HEK293 (cell line): ENCODE results near the gene XK.

Source experiments
- CTCF ChIA-PET: fragments of 350-600 bp; formaldehyde crosslinking; extraction: SDS; loops from one replicate; lab custom pipeline; 2021; ENCODE audit warnings: antibody characterized with exemption; lab: Yijun Ruan, JAX
- POLR2A ChIA-PET: fragments of 300-600 bp; formaldehyde crosslinking; extraction: SDS; loops from one replicate; lab custom pipeline; 2020; ENCODE audit warnings: antibody characterized with exemption, inconsistent platforms; lab: Yijun Ruan, JAX
- H3K27ac ChIP-seq: fragments of 200-500 bp; sonication (Bioruptor generic); 2 replicates; pipeline ENCODE4 v1.5.1; 2014; ENCODE audit warnings: low read depth, low read length, control low read depth, inconsistent platforms; ENCODE audit errors: extremely low read depth
- H3K36me3 ChIP-seq, 2 experiments: fragments of 200-500 bp in 1 of 2; sonication (Bioruptor generic) in 1 of 2; 1 replicate in 1 of 2; 2 replicates in 1 of 2; pipeline ENCODE4 v1.5.1; 2014 to 2017; ENCODE audit warnings: inconsistent platforms in 2 of 2, low read length in 2 of 2; ENCODE audit not compliant: control insufficient read depth in 2 of 2, insufficient read depth in 1 of 2
- H3K4me1 ChIP-seq: fragments of 200-500 bp; sonication (Bioruptor generic); 2 replicates; pipeline ENCODE4 v1.5.1; 2014; ENCODE audit warnings: mild to moderate bottlenecking, low read length, inconsistent platforms; ENCODE audit not compliant: control insufficient read depth, insufficient read depth
- H3K4me3 ChIP-seq: 2 replicates; pipeline ENCODE4 v1.5.1; 2011; ENCODE audit warnings: low read depth, mild to moderate bottlenecking, control low read depth, low read length, moderate library complexity
- H3K9me3 ChIP-seq: fragments of 200-500 bp; sonication (Bioruptor generic); 2 replicates; pipeline ENCODE4 v1.5.1; 2014; ENCODE audit warnings: low read depth, low read length, inconsistent platforms; ENCODE audit not compliant: control insufficient read depth, insufficient read depth
- GLI4 ChIP-seq: fragments of 450-650 bp; formaldehyde crosslinking; IDR thresholded peaks from 2 replicates; pipeline ENCODE4 v1.5.1; 2016; ENCODE audit warnings: missing biosample characterization, missing genetic modification characterization
- HIC1 ChIP-seq: fragments of 450-650 bp; formaldehyde crosslinking; IDR thresholded peaks from 2 replicates; pipeline ENCODE4 v1.5.1; 2016; ENCODE audit warnings: missing biosample characterization, missing genetic modification characterization
- KLF1 ChIP-seq: fragments of 450-650 bp; formaldehyde crosslinking; IDR thresholded peaks from 2 replicates; pipeline ENCODE4 v1.5.1; 2016; ENCODE audit warnings: missing biosample characterization, missing genetic modification characterization
- OSR2 ChIP-seq: fragments of 450-650 bp; formaldehyde crosslinking; IDR thresholded peaks from 2 replicates; pipeline ENCODE4 v1.5.1; 2016; ENCODE audit warnings: missing biosample characterization, missing genetic modification characterization
- OVOL3 ChIP-seq: fragments of 450-650 bp; formaldehyde crosslinking; IDR thresholded peaks from 2 replicates; pipeline ENCODE4 v1.5.1; 2016; ENCODE audit warnings: missing biosample characterization, missing genetic modification characterization
- PRDM6 ChIP-seq: fragments of 450-650 bp; formaldehyde crosslinking; IDR thresholded peaks from 2 replicates; pipeline ENCODE4 v1.5.1; 2017; ENCODE audit warnings: missing biosample characterization, missing genetic modification characterization
- TCF7L2 ChIP-seq: IDR thresholded peaks from 2 replicates; pipeline ENCODE4 v1.6.1; 2011; ENCODE audit warnings: low read depth, mild to moderate bottlenecking, inconsistent platforms, low read length, moderate library complexity, borderline replicate concordance
- YY1 ChIP-seq: fragments of 450-650 bp; formaldehyde crosslinking; IDR thresholded peaks from 2 replicates; pipeline ENCODE4 v1.5.1; 2018; ENCODE audit warnings: missing biosample characterization, missing genetic modification characterization
- ZBTB26 ChIP-seq: fragments of 450-650 bp; formaldehyde crosslinking; optimal IDR thresholded peaks from 2 replicates; pipeline ENCODE3; 2016; ENCODE audit warnings: missing biosample characterization, mild to moderate bottlenecking, missing genetic modification characterization
- ZBTB49 ChIP-seq: fragments of 450-650 bp; formaldehyde crosslinking; IDR thresholded peaks from 2 replicates; pipeline ENCODE4 v1.5.1; 2016; ENCODE audit warnings: missing biosample characterization, missing genetic modification characterization, low read depth
- ZFP69B ChIP-seq: fragments of 450-650 bp; formaldehyde crosslinking; IDR thresholded peaks from 2 replicates; pipeline ENCODE4 v1.5.1; 2016; ENCODE audit warnings: missing biosample characterization, missing genetic modification characterization
- ZNF2 ChIP-seq: fragments of 450-650 bp; formaldehyde crosslinking; IDR thresholded peaks from 2 replicates; pipeline ENCODE4 v1.5.1; 2016; ENCODE audit warnings: missing biosample characterization, missing genetic modification characterization
- ZNF221 ChIP-seq: fragments of 450-650 bp; formaldehyde crosslinking; IDR thresholded peaks from 2 replicates; pipeline ENCODE4 v1.5.1; 2017; ENCODE audit warnings: missing biosample characterization, missing genetic modification characterization, borderline replicate concordance
- ZNF239 ChIP-seq: fragments of 450-650 bp; formaldehyde crosslinking; IDR thresholded peaks from 2 replicates; pipeline ENCODE4 v1.5.1; 2016; ENCODE audit warnings: missing biosample characterization, missing genetic modification characterization
- ZNF341 ChIP-seq: fragments of 450-650 bp; formaldehyde crosslinking; IDR thresholded peaks from 2 replicates; pipeline ENCODE4; 2016; ENCODE audit warnings: low read depth, missing biosample characterization, missing genetic modification characterization
- ZNF488 ChIP-seq: fragments of 450-650 bp; formaldehyde crosslinking; IDR thresholded peaks from 2 replicates; pipeline ENCODE4 v1.5.1; 2016; ENCODE audit warnings: missing biosample characterization, missing genetic modification characterization
- ZNF544 ChIP-seq: fragments of 450-650 bp; formaldehyde crosslinking; IDR thresholded peaks from 2 replicates; pipeline ENCODE4 v1.5.0; 2017; ENCODE audit warnings: missing biosample characterization, missing genetic modification characterization
- ZNF558 ChIP-seq: fragments of 450-650 bp; formaldehyde crosslinking; IDR thresholded peaks from 2 replicates; pipeline ENCODE4 v1.5.1; 2016; ENCODE audit warnings: missing biosample characterization, missing genetic modification characterization
- ZNF621 ChIP-seq: fragments of 450-650 bp; formaldehyde crosslinking; IDR thresholded peaks from 2 replicates; pipeline ENCODE4 v1.5.1; 2017; ENCODE audit warnings: missing biosample characterization, missing genetic modification characterization
- ZNF692 ChIP-seq: fragments of 450-650 bp; formaldehyde crosslinking; IDR thresholded peaks from 2 replicates; pipeline ENCODE4 v1.5.1; 2016; ENCODE audit warnings: missing biosample characterization, missing genetic modification characterization
- ZNF701 ChIP-seq: fragments of 450-650 bp; formaldehyde crosslinking; IDR thresholded peaks from 2 replicates; pipeline ENCODE4 v1.5.1; 2016; ENCODE audit warnings: missing biosample characterization, missing genetic modification characterization
- ZNF843 ChIP-seq: fragments of 450-650 bp; formaldehyde crosslinking; IDR thresholded peaks from 2 replicates; pipeline ENCODE4 v1.5.1; 2016; ENCODE audit warnings: missing biosample characterization, missing genetic modification characterization

Gene XK

GRCh38 chrX:37644381-37645305 is 40.9 kb upstream of the XK start:
- POLR2A ChIA-PET, result interaction anchor here (0.6 kb wide), 2 partner anchors 13 to 122 kb away, joined by 3 to 4 read pairs; no protein-coding TSS in a partner anchor
- TF ChIP-seq ZNF692 (peak; percentile 85), ZFP69B (tag by site-specific recombination) (no peak), KLF1 (tag by site-specific recombination) (0 out of 2 replicates have a peak, but pooled peaks have one; percentile 16)
- no peaks in the 10 kb centered on the region for H3K9me3 ChIP-seq
- no peak overlapping the region for H3K27ac ChIP-seq
- H3K4me3 ChIP-seq, result no peak overlapping the region
- H3K36me3 ChIP-seq, result no peaks in the 10 kb centered on the region
- H3K4me1 ChIP-seq, result no peaks in the 10 kb centered on the region
- CTCF ChIA-PET, result interaction anchor here (0.7 to 1.3 kb wide), 5 partner anchors 10 to 92 kb away, joined by 3 to 5 read pairs (median 3); no protein-coding TSS in a partner anchor

GRCh38 chrX:37646254-37646653 is 39.3 kb upstream of the XK start:
- Histone ChIP-seq H3K9me3 (no peaks in the 10 kb centered on the region), H3K27ac (no peak overlapping the region), H3K4me1 (no peaks in the 10 kb centered on the region), H3K4me3 (no peak overlapping the region)
- TF ChIP-seq YY1 (tag by site-specific recombination) (no peak), ZNF621 (tag by site-specific recombination) (no peak), OSR2 (tag by site-specific recombination) (no peak), PRDM6 (no peak), ZNF544 (no peak), ZNF2 (no peak), ZBTB26 (tag by site-specific recombination) (no peak), ZNF843 (tag by site-specific recombination) (no peak), ZNF558 (no peak), ZNF701 (tag by site-specific recombination) (no peak), ZNF239 (tag by site-specific recombination) (no peak), OVOL3 (tag by site-specific recombination) (no peak), ZNF341 (tag by site-specific recombination) (no peak), ZBTB49 (tag by site-specific recombination) (no peak), TCF7L2 (no peak), ZNF221 (no peak), GLI4 (tag by site-specific recombination) (no peak), ZNF488 (tag by site-specific recombination) (no peak), HIC1 (tag by site-specific recombination) (no peak)
- TF ChIP-seq, all 188 proteins: peak for 0
- H3K36me3 ChIP-seq, result no peaks in the 10 kb centered on the region
- POLR2A ChIA-PET, result no interaction called here
- CTCF ChIA-PET, result interaction anchor here (0.6 kb wide), 1 partner anchor 1110 kb away, joined by 3 read pairs; no protein-coding TSS in a partner anchor
